Naive thymus-derived CD4-positive, alpha-beta T cell (primary cell): ENCODE measurements around the gene ADGRL3. TPM values are rescaled to one million over a fixed set of nuclear protein-coding genes. Genes with fewer than 3 reads are reported as not detected.

ENCODE experiments used
- ATAC-seq: fragments of 150-1000 bp; cut with Tn5 transposase; 2 replicates; pipeline ENCODE4 v1.10.0; 2021; ENCODE audit warnings: mild to moderate bottlenecking, moderate library complexity
- CTCF ChIA-PET: fragments of 350-600 bp; sonication (Branson Sonifier 250); formaldehyde crosslinking; loops from one replicate; lab custom pipeline; 2021; ENCODE audit warnings: antibody characterized with exemption; lab: Charles Lee
- POLR2A ChIA-PET: fragments of 350-600 bp; sonication (Branson Sonifier 250); formaldehyde crosslinking; loops from one replicate; lab custom pipeline; 2021; ENCODE audit warnings: antibody characterized with exemption, inconsistent platforms; lab: Charles Lee
- DNase-seq, 9 donors: peaks; one replicate each; pipeline versions ENCODE4 v3.0.0 to v3.0.0-alpha.2; 2020 to 2022; ENCODE audit warnings: mixed read lengths in 1 of 9
- H3K27ac ChIP-seq: one replicate; pipeline ENCODE4 v1.7.0; 2013; ENCODE audit warnings: mild to moderate bottlenecking, low read depth, low read length, moderate library complexity
- H3K27me3 ChIP-seq, 2 donors: one replicate each; pipeline ENCODE4 v1.7.0; 2013; ENCODE audit warnings: low read length in 2 of 2, mild to moderate bottlenecking in 2 of 2, moderate library complexity in 2 of 2; ENCODE audit not compliant: control insufficient read depth in 2 of 2, insufficient read depth in 2 of 2
- H3K36me3 ChIP-seq, 3 experiments: 1 replicate in 2 of 3; 2 replicates in 1 of 3; pipeline ENCODE4 v1.7.0; 2013; ENCODE audit warnings: low read length in 3 of 3, mild to moderate bottlenecking in 3 of 3, moderate library complexity in 1 of 3; ENCODE audit not compliant: insufficient read depth in 3 of 3, control insufficient read depth in 2 of 3
- H3K4me1 ChIP-seq, 2 donors: one replicate each; pipeline ENCODE4 v1.7.0; 2013; ENCODE audit warnings: low read length in 2 of 2, mild to moderate bottlenecking in 2 of 2, moderate library complexity in 1 of 2; ENCODE audit not compliant: control insufficient read depth in 2 of 2, insufficient read depth in 2 of 2
- H3K4me3 ChIP-seq: 2 replicates; pipeline ENCODE4 v1.7.0; 2013; ENCODE audit warnings: mild to moderate bottlenecking, low read length
- H3K9me3 ChIP-seq, 3 experiments: 1 replicate in 2 of 3; 2 replicates in 1 of 3; pipeline ENCODE4 v1.7.0; 2013; ENCODE audit warnings: low read length in 3 of 3; ENCODE audit not compliant: control insufficient read depth in 2 of 3
- H3K27ac Mint-ChIP-seq, 9 donors: one replicate each; pipeline ENCODE4 v1.8.0; 2020 to 2022; ENCODE audit warnings: mixed read lengths in 9 of 9, mild to moderate bottlenecking in 8 of 9, moderate library complexity in 5 of 9, inconsistent platforms in 2 of 9
- H3K27me3 Mint-ChIP-seq, 5 donors: one replicate each; pipeline ENCODE4 v1.8.0; 2021 to 2022; ENCODE audit warnings: mixed read lengths in 5 of 5, mild to moderate bottlenecking in 1 of 5
- H3K36me3 Mint-ChIP-seq, 5 donors: one replicate each; pipeline ENCODE4 v1.8.0; 2020 to 2022; ENCODE audit warnings: mixed read lengths in 5 of 5, mild to moderate bottlenecking in 3 of 5, inconsistent platforms in 1 of 5
- H3K4me1 Mint-ChIP-seq, 7 donors: one replicate each; pipeline ENCODE4 v1.8.0; 2020 to 2022; ENCODE audit warnings: mixed read lengths in 7 of 7, mild to moderate bottlenecking in 3 of 7, inconsistent platforms in 1 of 7
- H3K4me3 Mint-ChIP-seq, 10 donors: one replicate each; pipeline ENCODE4 v1.8.0; 2020 to 2022; ENCODE audit warnings: mild to moderate bottlenecking in 10 of 10, mixed read lengths in 10 of 10, moderate library complexity in 6 of 10, inconsistent platforms in 2 of 10
- H3K9me3 Mint-ChIP-seq, 11 donors: one replicate each; pipeline ENCODE4 v1.8.0; 2020 to 2022; ENCODE audit warnings: mixed read lengths in 11 of 11, mild to moderate bottlenecking in 4 of 11, inconsistent platforms in 1 of 11, moderate library complexity in 1 of 11
- intact Hi-C, 2 donors: fragments of 100-400 bp; cut with micrococcal nuclease; formaldehyde crosslinking; loops; one replicate each; pipeline ENCODE4 v1.15.1; 2023
- polyA plus RNA-seq, 2 donors: library from polyadenylated mRNA; unstranded; fragments of 300-500 nt; fragmentation: Illumina TruSeq; gene quantifications; one replicate each; pipeline ENCODE4 v1.2.3, GENCODE V29; 2021
- total RNA-seq, 6 experiments: library from RNA in 5 of 6; stranded (reverse) in 5 of 6; gene quantifications; 1 replicate in 5 of 6; 2 replicates in 1 of 6; pipeline ENCODE4 v1.2.3 and lab custom pipeline; 2021 to 2026

The ADGRL3 gene
- total and polyA plus RNA-seq, 7 experiments from 2014 or later, result not detected

DNA sequence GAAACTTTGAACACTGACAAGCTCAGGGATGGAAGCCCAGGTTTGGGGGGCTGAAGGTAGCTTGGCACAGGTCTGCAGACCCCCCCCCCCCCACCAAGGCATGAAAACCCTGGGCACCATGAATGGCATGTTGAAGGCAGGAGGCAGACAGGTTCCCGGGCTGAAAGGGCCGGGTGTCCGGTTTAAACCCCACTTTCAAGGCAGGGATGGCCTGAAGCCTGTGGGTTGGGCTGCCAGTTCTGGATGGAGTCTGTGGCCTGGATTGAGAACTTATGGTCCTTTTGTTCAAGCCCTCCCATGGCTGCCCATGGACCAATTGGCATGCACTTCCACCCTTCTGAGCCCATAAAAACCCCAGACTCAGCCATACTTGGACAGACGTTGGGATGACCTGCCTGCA lies 616.9 kb downstream of the ADGRL3 start:
- Mint-ChIP-seq H3K9me3 (peaks cover 0 to 15% (median 7%) of the 10 kb centered on the region in 11 donors), H3K4me1 (no peaks in the 10 kb centered on the region), H3K36me3 (no peaks in the 10 kb centered on the region), H3K27me3 (no peaks in the 10 kb centered on the region), H3K4me3 (no peak overlapping the region), H3K27ac (no peak overlapping the region)
- intact Hi-C loops, result no loop called here
- Histone ChIP-seq H3K36me3 (no peaks in the 10 kb centered on the region), H3K4me3 (no peak overlapping the region), H3K9me3 (no peaks in the 10 kb centered on the region), H3K27me3 (no peaks in the 10 kb centered on the region), H3K27ac (no peak overlapping the region), H3K4me1 (no peaks in the 10 kb centered on the region)
- POLR2A ChIA-PET, result no interaction called here
- no peak for ATAC-seq
- DNase-seq, result no peak
- CTCF ChIA-PET, result no interaction called here

DNA sequence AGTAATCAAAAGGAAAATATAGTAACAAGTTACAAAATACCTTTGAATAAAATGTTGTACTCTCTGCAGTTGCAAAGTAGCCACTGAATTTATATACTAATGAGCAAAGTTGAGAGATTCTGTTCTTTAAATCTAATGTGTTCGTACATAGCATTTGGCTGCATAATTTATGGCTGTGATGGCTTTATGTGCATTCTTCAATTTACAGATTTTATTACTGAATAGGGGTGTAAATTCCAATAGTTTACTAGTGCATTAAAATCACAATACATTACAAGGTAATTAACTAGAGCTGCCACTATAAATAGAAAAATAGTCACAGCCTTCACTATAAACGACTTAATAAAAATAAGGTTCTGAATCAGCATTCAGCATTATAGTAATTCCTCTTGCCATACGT lies 620.0 kb downstream of the ADGRL3 start:
- no peaks in the 10 kb centered on the region for H3K27me3 Mint-ChIP-seq
- POLR2A ChIA-PET, result no interaction called here
- H3K9me3 Mint-ChIP-seq, result peaks cover 0 to 20% (median 4%) of the 10 kb centered on the region in 11 donors
- intact Hi-C loops, result no loop called here
- DNase-seq (no peak), ATAC-seq (no peak)
- H3K27ac Mint-ChIP-seq, result no peak overlapping the region
- H3K36me3 Mint-ChIP-seq, result no peaks in the 10 kb centered on the region
- Histone ChIP-seq H3K9me3 (no peaks in the 10 kb centered on the region), H3K36me3 (no peaks in the 10 kb centered on the region), H3K27me3 (no peaks in the 10 kb centered on the region), H3K4me1 (no peaks in the 10 kb centered on the region), H3K4me3 (no peak overlapping the region), H3K27ac (no peak overlapping the region)
- H3K4me1 Mint-ChIP-seq, result no peaks in the 10 kb centered on the region
- H3K4me3 Mint-ChIP-seq, result no peak overlapping the region
- CTCF ChIA-PET, result no interaction called here

DNA sequence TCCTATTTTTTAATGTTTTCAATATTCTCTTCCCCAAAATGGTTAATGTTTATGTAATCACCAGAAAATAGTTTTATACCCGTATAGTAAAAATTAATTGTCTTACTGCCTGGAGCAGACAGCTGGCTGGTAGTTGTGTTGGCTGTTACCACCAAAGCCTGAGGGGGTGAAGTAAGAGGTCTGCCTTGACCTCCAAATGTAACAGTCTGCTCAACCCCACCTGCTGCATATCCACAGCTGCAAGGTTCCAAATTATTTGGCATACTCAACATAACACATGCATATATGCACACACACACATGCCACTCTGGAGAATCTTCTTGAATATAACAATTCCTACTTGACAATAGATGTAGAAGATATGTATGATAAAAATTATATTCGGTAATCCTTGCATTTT lies 624.3 kb downstream of the ADGRL3 start:
- ChIA-PET CTCF (interaction anchor here (0.7 kb wide), 1 partner anchor 54 kb away, joined by 3 read pairs; no protein-coding TSS in a partner anchor), POLR2A (no interaction called here)
- H3K9me3 Mint-ChIP-seq, result peaks cover 0 to 10% (median 0%) of the 10 kb centered on the region in 11 donors
- H3K4me3 Mint-ChIP-seq, result no peak overlapping the region
- DNase-seq (no peak), ATAC-seq (no peak)
- intact Hi-C loops, result no loop called here
- no peaks in the 10 kb centered on the region for H3K36me3 Mint-ChIP-seq
- Histone ChIP-seq H3K27ac (no peak overlapping the region), H3K27me3 (no peaks in the 10 kb centered on the region), H3K36me3 (no peaks in the 10 kb centered on the region), H3K4me1 (no peaks in the 10 kb centered on the region), H3K4me3 (no peak overlapping the region), H3K9me3 (no peaks in the 10 kb centered on the region)
- no peaks in the 10 kb centered on the region for H3K4me1 Mint-ChIP-seq
- no peak overlapping the region for H3K27ac Mint-ChIP-seq
- H3K27me3 Mint-ChIP-seq, result no peaks in the 10 kb centered on the region

DNA sequence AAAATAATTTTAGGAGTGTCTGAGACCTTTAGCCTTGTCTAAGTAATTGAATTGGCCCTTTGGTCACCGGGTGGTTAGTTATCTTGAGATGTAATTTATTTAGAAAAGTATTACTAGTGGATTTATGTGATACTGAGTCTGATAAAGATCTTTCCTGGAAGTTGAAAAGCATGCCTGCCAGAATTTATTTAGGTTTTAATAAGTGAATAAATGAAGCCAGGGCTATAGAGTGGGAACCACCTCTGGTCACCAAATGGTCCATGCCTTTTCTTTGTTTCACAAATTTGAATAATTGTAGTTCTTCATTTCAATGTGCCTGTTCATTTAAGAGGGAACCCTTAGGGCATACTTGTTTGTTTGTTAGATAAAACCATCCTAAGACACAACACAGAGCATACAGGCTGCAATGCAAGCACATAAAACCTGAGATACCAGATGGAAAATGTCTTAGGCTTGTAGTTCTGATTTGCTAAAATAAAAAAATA lies 627.8 kb downstream of the ADGRL3 start:
- H3K4me3 ChIP-seq, result no peak overlapping the region
- no peak for DNase-seq
- H3K36me3 ChIP-seq, result no peaks in the 10 kb centered on the region
- Mint-ChIP-seq H3K4me1 (no peaks in the 10 kb centered on the region), H3K27ac (no peak overlapping the region), H3K9me3 (peaks cover 0 to 6% (median 2%) of the 10 kb centered on the region in 11 donors), H3K27me3 (no peaks in the 10 kb centered on the region), H3K36me3 (no peaks in the 10 kb centered on the region), H3K4me3 (no peak overlapping the region)
- no peaks in the 10 kb centered on the region for H3K9me3 ChIP-seq
- H3K27me3 ChIP-seq, result no peaks in the 10 kb centered on the region
- no peak overlapping the region for H3K27ac ChIP-seq
- ATAC-seq, result no peak
- H3K4me1 ChIP-seq, result no peaks in the 10 kb centered on the region
- ChIA-PET POLR2A (no interaction called here), CTCF (no interaction called here)
- intact Hi-C loops, result no loop called here

DNA sequence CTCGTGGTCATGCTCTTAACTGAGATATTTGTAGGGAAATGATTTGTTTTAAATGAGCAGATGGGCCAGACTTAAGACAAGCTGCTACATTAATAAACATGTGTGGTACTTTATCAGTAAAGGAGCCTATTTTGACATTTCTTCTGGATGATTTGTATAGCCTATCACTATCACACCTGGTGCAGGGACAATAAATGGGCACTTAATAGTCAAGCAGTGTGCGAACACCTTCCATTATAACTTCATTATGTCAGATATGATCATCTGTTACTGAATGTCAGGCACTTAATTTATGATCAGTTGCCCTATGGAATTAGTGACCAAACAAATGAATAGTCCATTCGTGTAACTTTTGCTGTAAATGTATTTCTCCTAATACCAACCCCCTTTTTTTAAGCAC lies 628.8 kb downstream of the ADGRL3 start:
- no peaks in the 10 kb centered on the region for H3K4me1 Mint-ChIP-seq
- H3K36me3 Mint-ChIP-seq, result no peaks in the 10 kb centered on the region
- Histone ChIP-seq H3K27ac (no peak overlapping the region), H3K27me3 (no peaks in the 10 kb centered on the region), H3K4me3 (no peak overlapping the region), H3K36me3 (no peaks in the 10 kb centered on the region), H3K9me3 (no peaks in the 10 kb centered on the region), H3K4me1 (no peaks in the 10 kb centered on the region)
- intact Hi-C loops, result no loop called here
- no peak overlapping the region for H3K4me3 Mint-ChIP-seq
- CTCF ChIA-PET, result no interaction called here
- POLR2A ChIA-PET, result no interaction called here
- ATAC-seq, result no peak
- no peak overlapping the region for H3K27ac Mint-ChIP-seq
- no peak for DNase-seq
- peaks cover 0 to 14% (median 3%) of the 10 kb centered on the region in 11 donors for H3K9me3 Mint-ChIP-seq
- no peaks in the 10 kb centered on the region for H3K27me3 Mint-ChIP-seq

DNA sequence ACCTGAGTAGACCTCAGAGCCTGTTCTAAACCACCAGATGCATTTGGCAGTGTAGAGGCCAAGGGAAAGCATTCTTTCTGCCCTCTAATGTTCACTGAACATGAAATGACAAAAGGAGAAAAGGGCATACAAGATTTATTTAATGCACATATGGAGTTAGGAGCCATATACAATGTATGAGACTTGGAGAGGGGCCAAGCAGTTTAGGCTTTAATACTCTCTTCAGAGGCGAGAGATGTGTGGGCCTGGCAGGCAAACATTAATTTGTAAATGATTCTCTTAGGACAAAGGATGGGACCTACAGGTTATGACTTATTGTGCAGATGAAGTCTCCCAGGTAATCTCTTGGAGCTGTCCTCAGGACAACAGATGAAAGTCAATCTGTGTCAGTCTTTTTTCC lies 631.9 kb downstream of the ADGRL3 start:
- ChIA-PET CTCF (interaction anchor here (0.7 kb wide), 1 partner anchor 803 kb away, joined by 3 read pairs; no protein-coding TSS in a partner anchor), POLR2A (no interaction called here)
- Histone ChIP-seq H3K4me1 (no peaks in the 10 kb centered on the region), H3K36me3 (no peaks in the 10 kb centered on the region), H3K27me3 (no peaks in the 10 kb centered on the region), H3K4me3 (no peak overlapping the region), H3K9me3 (no peaks in the 10 kb centered on the region), H3K27ac (no peak overlapping the region)
- Mint-ChIP-seq H3K9me3 (peaks cover 0 to 14% (median 4%) of the 10 kb centered on the region in 11 donors), H3K4me3 (no peak overlapping the region), H3K36me3 (no peaks in the 10 kb centered on the region), H3K4me1 (no peaks in the 10 kb centered on the region), H3K27me3 (no peaks in the 10 kb centered on the region), H3K27ac (no peak overlapping the region)
- no peak for ATAC-seq
- no peak for DNase-seq
- intact Hi-C loops, result no loop called here

DNA sequence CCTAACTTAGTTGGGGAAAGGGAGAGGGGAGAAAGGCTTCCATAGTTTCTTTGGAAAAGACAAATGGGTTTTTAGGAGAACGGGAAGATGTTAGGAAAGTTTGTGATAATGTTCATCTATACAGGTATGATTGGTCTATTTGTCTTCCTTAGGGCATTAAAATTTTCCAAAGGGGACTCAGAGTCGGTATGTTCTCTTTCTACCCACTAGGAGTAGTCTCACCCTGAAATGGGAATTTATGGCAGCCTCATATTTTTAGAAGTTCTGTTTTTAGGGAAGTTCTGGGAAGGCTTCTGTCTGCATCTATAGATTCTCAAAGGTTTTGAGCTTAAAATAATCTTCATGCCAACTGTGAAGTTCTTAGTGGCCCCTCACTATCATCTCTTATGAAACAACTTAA lies 637.3 kb downstream of the ADGRL3 start:
- ATAC-seq (no peak), DNase-seq (no peak)
- no peak overlapping the region for H3K27ac ChIP-seq
- no peaks in the 10 kb centered on the region for H3K36me3 Mint-ChIP-seq
- H3K4me1 Mint-ChIP-seq, result no peaks in the 10 kb centered on the region
- H3K36me3 ChIP-seq, result no peaks in the 10 kb centered on the region
- H3K4me3 Mint-ChIP-seq, result no peak overlapping the region
- H3K27me3 Mint-ChIP-seq, result no peaks in the 10 kb centered on the region
- H3K27me3 ChIP-seq, result no peaks in the 10 kb centered on the region
- intact Hi-C loops, result no loop called here
- POLR2A ChIA-PET, result no interaction called here
- CTCF ChIA-PET, result no interaction called here
- no peak overlapping the region for H3K27ac Mint-ChIP-seq
- no peaks in the 10 kb centered on the region for H3K4me1 ChIP-seq
- H3K4me3 ChIP-seq, result no peak overlapping the region
- H3K9me3 Mint-ChIP-seq, result peaks cover 0 to 15% (median 5%) of the 10 kb centered on the region in 11 donors
- no peaks in the 10 kb centered on the region for H3K9me3 ChIP-seq
